Measurements from ENCODE around the gene DPYSL3. TPM values are rescaled to one million over a fixed set of nuclear protein-coding genes. Genes with fewer than 3 reads are reported as not detected.

The DPYSL3 gene
- total RNA-seq, 2 experiments from 2014 or later = not detected

DNA sequence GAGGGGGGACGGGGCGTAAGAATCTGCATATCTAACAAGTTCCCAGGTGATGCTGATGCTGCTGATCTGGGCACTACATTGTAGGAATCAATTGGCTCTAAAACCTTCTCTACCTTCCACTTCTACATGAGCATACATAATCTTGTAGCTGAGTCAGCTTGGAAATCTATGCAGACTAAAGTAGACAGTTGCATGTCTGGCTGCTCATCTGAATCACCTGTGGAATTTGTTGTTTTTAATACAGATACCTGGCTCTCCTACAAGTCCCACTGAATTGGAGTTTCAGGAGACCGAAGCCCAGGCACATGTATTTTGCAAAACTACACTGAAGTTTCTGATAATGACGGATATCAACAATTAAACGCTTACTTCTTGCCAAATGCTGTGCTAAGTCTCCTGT lies 161.4 kb downstream of the DPYSL3 start:
- H3K27ac Mint-ChIP-seq = no peak overlapping the region
- POLR2A ChIA-PET = no interaction called here
- intact Hi-C loops (cut with micrococcal nuclease) = no loop called here
- no peak overlapping the region for H3K4me3 Mint-ChIP-seq
- no peaks in the 10 kb centered on the region for H3K27me3 Mint-ChIP-seq
- CTCF ChIA-PET = no interaction called here
- H3K9me3 Mint-ChIP-seq = no peaks in the 10 kb centered on the region
- DNase-seq = no peak
- no peaks in the 10 kb centered on the region for H3K36me3 Mint-ChIP-seq
- no peaks in the 10 kb centered on the region for H3K4me1 Mint-ChIP-seq (ENCODE audit: low read depth)

DNA sequence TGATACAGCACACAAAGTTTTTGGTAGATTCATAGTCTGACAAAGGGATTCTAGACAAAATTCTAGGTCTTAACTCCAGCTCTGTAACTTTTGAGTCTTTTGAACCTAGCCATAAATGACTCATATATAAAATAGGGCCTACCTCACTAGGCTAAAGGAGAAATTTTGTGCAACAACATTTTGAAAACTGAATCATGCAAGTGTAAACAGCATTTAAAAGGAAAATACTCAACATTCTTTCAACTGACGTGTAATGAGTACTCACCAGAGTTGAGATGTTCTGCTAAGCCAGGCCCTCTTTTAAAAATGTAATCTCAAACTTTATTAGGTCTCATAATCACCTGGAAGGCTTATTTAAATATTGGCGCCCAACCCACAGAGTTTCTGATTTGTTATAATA lies 161.8 kb downstream of the DPYSL3 start:
- Mint-ChIP-seq H3K4me1 (ENCODE audit: low read depth) (no peaks in the 10 kb centered on the region), H3K36me3 (no peaks in the 10 kb centered on the region), H3K27me3 (no peaks in the 10 kb centered on the region), H3K4me3 (no peak overlapping the region), H3K27ac (no peak overlapping the region), H3K9me3 (no peaks in the 10 kb centered on the region)
- no peak for DNase-seq
- ChIA-PET POLR2A (no interaction called here), CTCF (no interaction called here)
- intact Hi-C loops (cut with micrococcal nuclease) = no loop called here

DNA sequence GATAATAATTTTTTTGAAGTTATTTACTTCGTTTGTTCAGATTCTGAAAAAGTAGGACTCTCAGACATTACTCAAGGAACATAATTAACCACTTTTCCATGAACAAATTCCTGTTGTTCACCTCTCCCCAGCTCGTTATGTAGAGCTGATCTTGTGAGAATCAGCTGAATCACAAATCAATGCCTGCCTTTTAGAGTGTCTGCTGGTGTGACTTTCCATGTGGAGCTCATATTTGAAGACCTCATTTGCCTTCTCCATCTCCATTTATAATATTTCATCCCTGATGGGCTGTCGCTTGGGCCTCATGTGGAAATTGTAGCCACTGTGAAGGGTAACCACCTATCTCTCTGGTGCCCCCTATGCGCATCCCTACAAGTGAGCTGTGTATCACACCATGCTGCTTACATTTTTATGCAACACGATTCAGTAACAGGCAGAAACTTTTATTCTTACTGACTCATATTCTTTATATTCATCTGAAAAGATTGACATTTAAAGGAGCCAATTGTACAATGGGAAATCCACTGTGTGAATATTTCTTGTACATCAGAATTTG lies 163.8 kb downstream of the DPYSL3 start:
- ChIA-PET CTCF (no interaction called here), POLR2A (interaction anchor here (0.7 kb wide), 1 partner anchor 275 kb away, joined by 3 read pairs; no protein-coding TSS in a partner anchor)
- DNase-seq = no peak
- H3K9me3 Mint-ChIP-seq = no peaks in the 10 kb centered on the region
- H3K27ac Mint-ChIP-seq = no peak overlapping the region
- no peak overlapping the region for H3K4me3 Mint-ChIP-seq
- H3K27me3 Mint-ChIP-seq = no peaks in the 10 kb centered on the region
- no peaks in the 10 kb centered on the region for H3K4me1 Mint-ChIP-seq (ENCODE audit: low read depth)
- no peaks in the 10 kb centered on the region for H3K36me3 Mint-ChIP-seq
- intact Hi-C loops (cut with micrococcal nuclease) = no loop called here

DNA sequence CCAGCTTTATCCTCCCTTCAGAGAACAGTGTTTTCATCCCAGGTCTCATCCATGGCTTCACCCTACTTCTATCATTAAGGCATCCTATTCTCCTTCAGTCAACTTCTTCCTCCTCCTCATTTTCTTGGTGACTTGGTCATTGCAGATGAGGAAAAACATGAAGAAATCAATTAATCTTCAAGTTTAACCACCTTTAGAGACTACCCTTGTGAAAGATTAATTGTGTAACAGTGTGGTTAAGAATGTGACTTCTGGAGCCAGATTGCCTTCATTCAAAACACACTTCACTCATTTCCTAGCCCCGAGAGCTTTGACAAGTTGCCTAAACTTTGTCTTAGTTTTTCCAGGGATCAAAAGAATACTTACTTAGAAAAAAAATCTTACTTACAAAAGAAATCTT lies 165.0 kb downstream of the DPYSL3 start:
- Mint-ChIP-seq H3K9me3 (peaks cover under 1% of the 10 kb centered on the region), H3K27me3 (no peaks in the 10 kb centered on the region), H3K4me1 (ENCODE audit: low read depth) (no peaks in the 10 kb centered on the region), H3K4me3 (no peak overlapping the region), H3K27ac (no peak overlapping the region), H3K36me3 (no peaks in the 10 kb centered on the region)
- ChIA-PET CTCF (no interaction called here), POLR2A (no interaction called here)
- intact Hi-C loops (cut with micrococcal nuclease) = no loop called here
- DNase-seq = no peak

DNA sequence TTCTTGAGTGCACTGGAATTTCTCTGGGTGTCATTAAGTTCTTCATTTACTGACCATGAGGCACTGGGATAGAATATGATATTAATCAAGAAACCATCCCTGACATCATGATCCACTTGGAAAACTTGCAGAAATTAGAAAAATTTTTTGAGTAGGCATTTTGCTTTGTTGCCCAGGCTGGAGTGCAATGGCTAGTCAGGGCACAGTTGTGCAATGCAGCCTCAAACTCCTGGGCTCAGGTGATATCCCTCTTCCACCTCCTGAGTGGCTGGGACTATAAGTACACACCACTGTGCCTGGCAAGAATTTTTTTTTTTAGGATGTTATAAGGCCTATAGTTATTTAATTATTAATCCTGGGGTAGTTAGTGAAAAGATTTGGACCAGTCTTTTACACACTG lies 168.5 kb downstream of the DPYSL3 start:
- no peaks in the 10 kb centered on the region for H3K27me3 Mint-ChIP-seq
- H3K27ac Mint-ChIP-seq = no peak overlapping the region
- CTCF ChIA-PET = no interaction called here
- POLR2A ChIA-PET = no interaction called here
- H3K9me3 Mint-ChIP-seq = peaks cover 15% of the 10 kb centered on the region
- intact Hi-C loops (cut with micrococcal nuclease) = no loop called here
- DNase-seq = no peak
- H3K4me1 Mint-ChIP-seq (ENCODE audit: low read depth) = no peaks in the 10 kb centered on the region
- no peak overlapping the region for H3K4me3 Mint-ChIP-seq
- no peaks in the 10 kb centered on the region for H3K36me3 Mint-ChIP-seq

DNA sequence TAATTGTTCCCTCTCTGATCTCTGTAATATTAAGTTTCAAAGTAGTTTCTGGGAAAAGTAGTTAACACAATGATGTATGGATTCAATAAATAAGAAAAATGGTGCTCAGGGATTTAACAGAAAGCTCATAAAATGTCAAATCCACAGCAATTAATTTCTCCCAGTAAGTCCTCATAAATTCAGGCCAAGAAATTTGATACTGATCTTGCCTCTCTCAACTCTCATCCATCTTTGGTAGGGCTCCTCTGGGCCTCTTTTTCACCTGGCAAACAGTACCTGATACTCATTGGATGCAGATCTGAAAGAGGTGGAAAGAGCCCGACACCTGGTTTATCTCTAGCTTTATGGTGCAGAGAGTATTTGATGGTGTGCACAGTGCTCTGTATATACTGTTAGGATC lies 168.9 kb downstream of the DPYSL3 start:
- Mint-ChIP-seq H3K4me3 (no peak overlapping the region), H3K27me3 (no peaks in the 10 kb centered on the region), H3K9me3 (peaks cover 15% of the 10 kb centered on the region), H3K4me1 (ENCODE audit: low read depth) (no peaks in the 10 kb centered on the region), H3K27ac (no peak overlapping the region), H3K36me3 (no peaks in the 10 kb centered on the region)
- CTCF ChIA-PET = no interaction called here
- intact Hi-C loops (cut with micrococcal nuclease) = no loop called here
- POLR2A ChIA-PET = no interaction called here
- DNase-seq = no peak
